SK-N-DZ (cell line): ENCODE data around the gene BCLAF1.
A peak's percentile ranks its signal among the peaks of the same experiment; 100 is the strongest.
"Not testable (repeated sequence)": the region's sequence is repeated elsewhere in the genome, so short reads cannot be mapped to it uniquely, and the experiment has no call there.

Experiments used
- DNase-seq: peaks from one replicate; pipeline ENCODE4 v3.0.0-alpha.2; 2015; ENCODE audit warnings: low spot score

Gene BCLAF1

DNA sequence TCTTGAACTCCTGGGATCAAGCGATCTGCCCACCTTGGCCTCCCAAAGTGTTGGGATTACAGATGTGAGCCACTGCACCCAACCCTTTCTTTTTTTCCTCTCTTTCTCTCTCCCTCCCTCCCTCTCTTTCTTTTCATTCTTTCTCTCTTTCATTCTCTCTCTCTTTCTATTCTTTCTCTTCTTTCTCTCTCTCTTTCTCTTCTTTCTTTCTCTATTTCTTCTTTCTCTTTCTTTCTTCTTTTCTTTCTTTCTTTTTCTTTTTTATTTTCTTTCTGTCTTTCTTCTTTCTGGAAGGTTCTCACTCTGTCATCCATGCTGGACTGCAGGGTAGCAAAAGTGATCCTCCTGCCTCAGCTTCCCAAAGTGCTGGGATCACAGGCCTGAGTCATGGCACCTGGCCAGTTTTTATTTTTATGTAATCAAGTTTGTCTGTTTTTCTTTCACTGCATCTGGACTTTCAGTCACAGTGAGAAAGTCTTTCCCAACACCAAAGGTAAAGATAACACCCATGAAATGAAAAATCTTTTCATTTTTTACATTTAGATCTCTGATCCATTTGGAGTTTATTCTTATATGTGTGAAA lies 20.2 kb upstream of the BCLAF1 start:
- DNase-seq, result no peak

DNA sequence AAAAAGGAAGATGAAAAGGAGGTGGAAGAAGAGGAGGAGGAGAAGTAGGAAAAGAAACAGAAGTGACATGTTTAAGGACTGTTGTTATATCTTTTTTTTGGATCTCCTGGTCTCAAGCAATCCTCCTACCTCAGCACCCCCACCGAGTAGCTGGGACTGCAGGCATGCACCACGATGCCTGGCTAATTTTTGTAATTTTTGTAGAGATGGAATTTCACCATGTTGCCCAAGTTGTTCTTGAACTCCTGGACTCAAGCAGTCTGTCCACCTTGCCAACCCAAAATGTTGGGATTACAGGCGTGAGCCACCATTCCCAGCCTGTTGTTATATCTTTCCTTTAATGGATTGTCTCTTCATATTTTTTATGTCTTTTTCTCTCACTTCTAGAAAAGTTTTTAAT lies 19.5 kb upstream of the BCLAF1 start:
- no peak for DNase-seq

DNA sequence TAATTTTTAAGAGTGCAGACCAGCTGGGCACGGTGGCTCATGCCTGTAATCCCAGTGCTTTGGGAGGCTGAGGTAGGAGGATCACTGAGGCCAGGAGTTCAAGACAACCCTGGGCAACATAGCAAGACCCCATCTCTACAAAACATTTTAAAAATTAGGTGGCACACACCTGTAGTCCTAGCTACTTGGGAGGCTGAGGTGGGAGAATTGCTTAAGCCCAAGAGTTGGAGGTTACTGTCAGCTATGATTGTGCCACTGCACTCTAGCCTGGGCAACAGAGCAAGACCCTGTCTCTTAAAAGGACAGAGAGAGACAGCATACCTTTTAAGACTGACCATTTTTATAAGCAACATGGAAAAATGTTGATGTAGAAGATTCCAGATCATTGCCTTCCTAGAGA lies 18.8 kb upstream of the BCLAF1 start:
- DNase-seq, result not testable (repeated sequence)

DNA sequence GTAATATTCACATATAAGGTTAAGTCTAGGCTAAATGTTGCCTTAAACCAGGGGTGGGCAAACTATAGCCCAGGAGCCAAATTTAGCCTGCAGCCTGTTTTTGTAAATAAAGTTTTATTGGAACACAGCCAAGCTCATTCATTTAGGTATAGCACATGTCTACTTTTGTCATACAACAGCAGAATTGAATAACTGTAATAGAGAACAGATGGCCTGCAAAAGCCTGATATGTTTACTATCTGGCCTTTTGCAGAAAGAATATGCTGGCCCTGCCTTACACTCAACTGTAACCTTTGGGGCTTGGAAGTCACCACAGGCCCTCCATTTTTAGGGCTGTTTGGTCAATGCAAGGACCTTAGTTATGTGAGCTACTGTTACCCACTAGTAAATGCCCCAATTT lies 17.7 kb upstream of the BCLAF1 start:
- peak; percentile 27 for DNase-seq

DNA sequence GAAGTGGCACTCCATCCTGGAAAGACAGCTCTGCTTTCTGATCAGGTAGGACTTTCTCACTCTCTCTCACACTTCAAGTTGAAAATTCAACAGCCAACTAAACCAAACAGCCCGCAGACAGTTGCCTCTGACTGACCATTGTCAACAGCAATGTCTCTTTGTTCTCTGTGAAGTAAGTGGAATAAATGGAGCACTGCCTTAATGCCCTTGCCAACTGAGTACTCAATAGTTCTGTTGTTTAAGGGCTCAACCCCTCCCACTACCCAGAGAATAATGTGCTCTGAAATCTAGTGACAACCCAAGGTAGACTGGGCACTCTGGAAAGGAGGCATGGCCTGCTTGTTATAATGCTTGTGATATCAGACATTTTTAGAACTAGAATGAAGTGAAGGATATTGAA lies 16.8 kb upstream of the BCLAF1 start:
- DNase-seq, result no peak

DNA sequence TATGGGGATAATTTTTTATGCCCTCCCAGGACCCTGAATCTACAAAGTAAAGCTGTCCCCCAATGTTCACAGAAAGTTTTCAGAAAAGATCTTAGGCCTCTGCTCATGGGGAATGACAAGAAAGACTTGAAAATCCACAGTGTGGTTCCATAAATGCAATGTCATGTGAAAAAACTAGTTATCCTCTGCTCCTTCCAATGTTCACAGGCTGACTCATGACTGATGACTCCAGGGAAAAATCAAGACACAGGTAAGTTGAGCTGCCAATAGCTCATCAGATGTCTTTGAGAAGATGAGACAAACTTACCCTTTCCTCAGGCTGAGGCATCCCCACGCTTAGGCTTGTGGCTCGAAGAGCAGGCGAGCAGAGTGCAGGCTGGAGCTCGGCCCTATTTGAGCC lies 14.8 kb upstream of the BCLAF1 start:
- DNase-seq, result no peak

DNA sequence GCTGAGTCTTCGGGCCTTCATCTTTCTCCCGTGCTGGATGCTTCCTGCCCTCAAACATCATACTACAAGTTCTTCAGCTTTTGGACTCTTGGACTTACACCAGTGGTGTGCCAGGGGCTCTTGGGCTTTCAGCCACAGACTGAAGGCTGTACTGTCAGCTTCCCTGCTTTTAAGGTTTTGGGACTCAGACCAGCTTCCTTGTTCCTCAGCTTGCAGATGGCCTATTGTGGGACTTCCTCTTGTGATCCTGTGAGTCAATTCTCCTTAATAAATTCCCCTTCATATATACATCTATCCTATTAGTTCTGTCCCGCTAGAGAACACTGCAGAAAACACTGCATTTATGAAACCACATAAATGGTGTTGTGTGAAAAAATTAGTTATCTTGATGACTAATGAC lies 13.9 kb upstream of the BCLAF1 start:
- DNase-seq, result no peak

DNA sequence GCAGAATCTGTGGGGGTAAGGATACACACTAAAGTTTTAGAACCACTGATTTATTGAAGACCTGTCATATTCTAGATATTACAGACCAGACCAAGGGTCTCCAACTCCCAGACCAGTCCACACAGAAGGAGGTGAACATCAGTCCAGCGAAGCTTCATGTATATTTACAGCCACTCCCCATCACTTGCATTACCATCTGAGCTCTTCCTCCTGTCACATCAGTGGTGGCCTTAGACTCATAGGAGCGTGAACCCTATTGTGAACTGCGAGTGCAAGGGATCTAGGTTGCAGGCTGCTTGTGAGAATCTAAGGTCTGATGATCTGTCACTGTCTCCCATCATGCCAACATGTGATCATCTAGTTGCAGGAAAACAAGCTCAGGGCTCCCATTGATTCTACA lies 5.0 kb upstream of the BCLAF1 start:
- DNase-seq, result no peak

DNA sequence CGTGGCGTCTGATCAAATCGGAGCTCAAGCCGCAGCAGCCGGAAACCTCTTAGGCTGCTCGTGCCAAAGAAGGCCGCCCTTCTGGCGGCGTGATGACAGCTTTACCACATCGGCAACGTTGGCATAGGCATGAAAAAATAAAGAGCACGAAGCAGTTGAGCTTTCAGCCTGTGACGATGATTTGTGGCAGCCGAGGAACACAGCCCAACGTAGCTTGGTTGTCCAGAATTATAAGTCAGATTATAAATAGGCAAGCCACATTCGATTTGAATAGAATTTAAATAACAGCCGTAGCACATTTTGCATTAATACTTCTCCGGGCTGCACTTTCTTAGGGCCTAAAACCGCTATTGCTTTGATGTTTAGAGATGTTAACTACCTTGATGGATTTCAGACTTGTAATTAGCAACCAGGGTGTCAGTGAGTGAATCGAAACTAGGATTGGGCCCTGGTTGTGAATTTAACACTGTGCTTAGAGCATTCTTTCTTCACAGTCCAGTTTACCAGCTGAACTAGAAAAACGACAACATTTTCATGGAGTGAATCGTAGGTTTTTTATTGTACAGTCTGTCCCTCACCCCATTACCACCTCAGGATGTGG lies 864 bp upstream of the BCLAF1 start:
- DNase-seq, result peak; percentile 77

DNA sequence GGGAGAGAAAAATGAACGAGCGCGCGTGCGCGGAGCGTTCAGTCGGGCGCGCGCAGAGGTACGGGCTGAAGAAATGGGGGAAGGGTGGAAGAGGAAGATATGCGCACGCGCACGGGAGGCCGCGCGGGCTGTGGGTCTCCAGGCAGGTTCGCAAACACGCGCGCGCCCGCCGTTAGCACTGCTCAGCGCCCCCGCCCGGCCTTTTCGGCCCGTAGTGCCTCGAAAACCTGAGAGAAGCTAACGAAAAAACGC lies 393 bp downstream of the BCLAF1 start:
- DNase-seq, result peak; percentile 94

DNA sequence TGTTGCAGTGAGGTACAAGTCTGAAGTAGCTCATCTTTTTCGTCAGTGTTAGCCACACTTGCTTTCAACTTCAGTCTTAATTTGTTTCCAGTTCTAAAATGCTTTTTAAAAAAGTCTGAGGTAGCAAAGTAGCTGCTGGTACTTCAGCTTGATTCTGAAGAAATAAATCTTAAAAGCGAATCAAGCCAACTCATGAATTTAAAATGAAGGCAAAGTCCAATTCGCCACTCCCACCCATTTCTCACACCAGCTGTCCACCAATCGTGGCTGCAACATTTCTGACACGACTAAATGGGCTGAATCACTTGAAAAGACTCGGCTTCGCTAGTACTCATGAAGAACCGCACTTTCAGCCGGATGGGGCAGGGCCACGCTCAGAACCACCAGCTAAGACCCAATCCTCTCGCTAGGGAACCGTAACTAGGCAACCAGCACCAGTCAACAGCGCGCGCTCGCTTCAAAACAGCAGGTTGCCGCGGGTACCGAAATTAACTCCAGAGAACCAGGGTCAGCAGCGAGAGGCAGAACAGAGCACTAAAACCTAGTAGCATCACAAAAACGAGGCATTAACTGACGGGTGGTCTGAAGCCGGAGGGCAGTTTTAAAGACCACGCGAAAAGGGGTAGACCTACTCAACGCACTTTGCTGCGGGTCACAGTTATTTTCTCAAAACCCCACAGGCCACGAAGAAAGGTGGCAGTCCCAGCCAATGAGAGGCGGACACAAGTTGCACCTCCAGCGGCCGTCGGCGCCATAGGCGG lies 900 bp downstream of the BCLAF1 start:
- no peak for DNase-seq

DNA sequence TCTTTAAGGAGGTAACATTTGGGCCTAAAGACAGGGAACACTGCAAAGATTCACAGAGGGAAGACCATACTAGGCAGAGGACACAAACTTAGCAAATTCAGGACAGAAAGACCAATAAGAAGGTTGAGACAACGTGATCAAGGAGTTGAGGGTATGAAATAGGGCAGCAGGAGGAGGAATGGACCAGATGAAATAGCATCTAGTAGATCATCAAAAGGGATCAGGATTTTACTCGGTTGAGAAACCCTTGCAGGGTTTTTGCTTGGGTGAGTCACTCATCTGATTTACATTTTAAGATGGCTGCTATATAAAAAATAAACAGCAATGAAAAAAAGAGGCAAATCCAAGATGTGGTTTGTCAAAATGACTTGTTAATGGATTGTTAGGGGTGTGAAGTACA lies 4.7 kb downstream of the BCLAF1 start:
- DNase-seq, result no peak

DNA sequence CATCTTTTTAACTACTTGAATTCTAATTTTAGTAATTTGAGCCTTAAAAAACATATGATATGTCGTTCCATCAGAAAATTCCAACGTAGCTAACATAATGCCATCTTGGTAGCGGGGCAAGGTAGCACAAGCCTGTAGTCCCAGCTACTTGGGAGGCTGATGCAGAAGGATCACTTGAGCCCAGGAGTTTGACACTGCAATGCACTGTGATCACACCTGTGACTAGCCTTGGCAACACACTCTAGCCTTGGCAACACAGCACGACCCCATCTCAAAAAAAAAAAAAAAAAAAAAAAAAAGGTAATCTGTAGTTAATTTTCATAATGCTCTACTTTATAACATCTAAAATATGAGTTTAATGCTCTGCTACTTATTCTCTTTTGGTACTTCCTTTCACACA lies 6.7 kb downstream of the BCLAF1 start:
- DNase-seq, result no peak

DNA sequence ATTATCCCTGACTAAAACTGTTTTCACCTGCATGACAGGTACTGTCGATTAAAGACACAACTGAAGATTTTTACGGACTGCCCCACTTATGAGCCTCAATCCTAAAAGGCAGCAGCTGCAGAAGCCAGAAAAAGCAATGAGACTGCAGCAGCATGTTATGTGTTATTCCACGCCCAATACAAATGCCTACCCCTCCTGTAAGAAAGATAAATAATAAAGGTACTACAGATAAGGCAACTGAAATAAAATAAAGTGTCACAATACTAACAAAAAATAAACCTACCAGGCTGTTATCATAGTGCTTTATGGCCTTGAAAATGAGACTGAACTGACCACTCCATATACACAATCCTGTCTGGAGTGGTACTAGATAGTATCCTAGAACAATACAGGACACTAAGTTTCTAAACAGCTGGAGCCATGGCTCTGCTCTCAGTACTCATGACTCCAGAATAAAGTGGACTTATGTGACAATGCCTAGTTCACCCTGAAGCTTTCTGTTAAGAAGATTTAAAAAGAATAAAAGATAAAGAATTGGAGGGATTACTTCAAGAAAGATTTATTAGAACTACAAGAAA lies 9.5 kb downstream of the BCLAF1 start:
- no peak for DNase-seq

DNA sequence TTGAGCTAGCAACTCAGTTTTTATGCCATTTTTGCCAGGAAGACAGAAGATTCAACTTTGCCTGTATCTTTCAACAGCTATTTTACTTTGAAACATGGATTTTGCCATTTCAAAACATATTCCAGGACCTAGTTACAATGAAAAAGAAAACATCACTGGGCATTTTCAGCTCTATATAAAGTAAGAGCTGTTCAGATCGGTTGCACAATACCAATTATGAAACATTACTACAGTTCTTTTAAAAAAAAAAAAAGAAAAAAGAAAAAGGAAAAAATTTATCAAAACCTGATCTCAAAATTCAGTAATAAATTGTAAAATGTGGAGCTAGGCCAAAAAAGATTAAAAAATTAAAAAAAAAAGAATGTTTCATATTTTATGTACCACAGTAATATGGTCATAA lies 15.6 kb downstream of the BCLAF1 start:
- DNase-seq, result no peak

DNA sequence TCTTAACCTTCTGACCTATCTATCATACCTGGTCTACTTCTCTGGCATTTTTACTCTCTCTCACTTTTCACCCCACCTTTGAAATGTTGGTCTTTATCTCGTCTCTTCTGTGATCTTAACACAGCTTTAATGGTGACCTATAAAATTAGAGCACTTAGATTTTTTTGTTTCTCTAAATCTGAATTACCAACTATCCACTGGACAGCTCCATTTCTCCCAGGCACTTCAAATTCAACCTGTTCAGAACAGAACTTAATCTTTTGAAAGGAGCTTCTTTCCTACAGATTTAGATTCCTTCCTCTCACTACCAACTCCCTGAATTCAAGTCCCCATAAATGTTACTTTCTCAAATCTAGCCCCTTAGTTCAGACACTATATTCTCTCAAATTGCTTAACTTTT lies 24.5 kb downstream of the BCLAF1 start:
- DNase-seq, result no peak

DNA sequence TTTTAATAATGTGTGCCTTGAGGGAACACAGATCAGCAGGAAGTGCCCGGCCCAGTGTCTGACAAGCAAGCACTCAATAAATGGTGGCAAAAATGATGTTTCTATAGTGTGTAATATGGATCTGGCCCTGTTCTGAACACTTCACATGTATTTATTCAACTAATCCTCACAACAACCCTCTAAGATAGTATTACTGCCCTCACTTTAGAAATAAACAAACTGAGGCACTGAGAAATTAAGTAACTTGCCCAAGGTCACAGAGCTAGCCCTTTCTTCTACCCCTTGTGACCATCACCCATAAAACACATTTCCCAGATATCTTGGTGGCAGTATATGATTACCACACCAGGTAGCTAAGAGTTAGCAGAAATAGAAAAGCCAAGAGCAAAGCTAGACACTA lies 26.7 kb downstream of the BCLAF1 start:
- DNase-seq, result no peak

DNA sequence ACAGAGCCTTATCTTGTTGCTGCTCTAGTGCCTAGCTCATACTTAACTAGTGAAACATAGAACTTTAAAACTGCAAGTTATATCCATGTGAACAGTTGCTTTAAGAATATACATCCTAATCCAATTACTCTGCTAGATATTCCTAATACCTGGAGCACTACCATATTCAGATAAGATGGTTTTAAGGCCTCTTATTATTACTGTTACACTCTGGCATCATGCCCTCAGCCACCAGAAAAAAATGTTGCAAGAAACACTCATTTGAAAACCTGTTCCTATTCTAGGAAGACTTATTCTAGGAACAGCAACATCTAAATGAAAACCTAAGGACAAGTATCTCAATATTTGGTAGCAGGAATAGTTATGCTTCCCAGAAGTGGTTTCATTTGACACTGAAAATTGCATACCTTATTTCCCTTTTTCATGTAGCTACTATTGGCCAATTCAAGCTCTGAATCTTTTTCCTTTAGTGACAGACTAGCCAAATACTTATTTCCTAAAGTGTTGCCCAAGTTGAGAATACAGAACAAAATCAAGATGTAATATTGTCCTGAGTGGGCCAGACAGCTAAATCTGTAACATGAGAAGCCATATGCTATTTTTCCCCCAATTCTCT lies 34.7 kb downstream of the BCLAF1 start:
- no peak for DNase-seq

DNA sequence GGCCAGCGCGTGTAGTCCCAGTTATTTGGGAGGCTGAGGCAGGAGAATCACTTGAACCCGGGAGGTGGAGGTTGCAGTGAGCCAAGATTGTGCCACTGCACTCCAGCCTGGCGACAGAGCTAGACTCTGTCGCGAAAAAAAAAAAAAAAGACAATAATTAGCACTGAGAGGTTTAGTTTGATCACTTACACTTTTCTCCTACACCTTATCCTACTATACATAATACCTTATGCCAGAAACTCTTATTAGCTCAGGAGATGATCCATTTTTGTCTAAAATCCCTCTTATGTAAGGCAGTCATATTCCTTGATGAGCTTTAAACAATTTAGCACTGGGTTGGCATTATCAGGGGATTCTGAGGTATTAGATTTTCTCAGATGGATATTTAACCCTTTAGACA lies 35.9 kb downstream of the BCLAF1 start:
- no peak for DNase-seq

DNA sequence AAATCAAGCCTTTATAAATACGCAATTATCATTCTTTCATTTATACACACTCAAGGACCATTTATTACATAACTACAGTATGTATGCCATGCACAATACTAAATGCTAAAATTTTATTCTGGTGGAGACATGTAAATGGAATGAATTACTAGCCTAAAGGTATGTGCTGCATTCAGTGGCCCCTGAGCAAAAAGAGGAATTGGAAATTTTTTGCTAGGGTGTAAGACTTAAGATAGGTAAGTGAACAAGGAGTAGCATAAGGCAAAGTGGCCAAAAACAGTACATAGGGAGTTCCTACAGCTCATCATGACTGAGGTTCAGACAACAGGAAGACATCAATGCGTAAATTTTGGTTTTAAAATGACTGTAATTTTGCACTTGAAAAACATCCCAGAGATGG lies 37.2 kb downstream of the BCLAF1 start:
- no peak for DNase-seq

DNA sequence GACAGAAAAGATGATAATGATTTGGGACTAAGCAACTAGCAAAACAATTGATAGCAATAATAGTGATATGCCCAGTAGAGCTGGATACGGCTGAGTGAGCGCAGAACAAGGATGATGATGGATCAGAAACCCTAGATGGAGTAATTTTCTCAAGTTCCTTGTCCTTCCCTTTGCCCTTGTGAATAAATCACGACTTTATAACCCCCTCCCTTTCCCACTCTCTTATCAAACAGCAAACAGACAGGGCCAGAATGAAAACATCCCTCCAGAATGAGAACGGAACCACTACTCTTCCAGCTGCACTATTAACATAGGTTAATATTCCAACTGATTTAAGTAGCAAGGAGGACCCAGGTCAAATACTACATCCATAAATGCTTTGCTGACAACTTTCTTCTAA lies 38.3 kb downstream of the BCLAF1 start:
- no peak for DNase-seq

DNA sequence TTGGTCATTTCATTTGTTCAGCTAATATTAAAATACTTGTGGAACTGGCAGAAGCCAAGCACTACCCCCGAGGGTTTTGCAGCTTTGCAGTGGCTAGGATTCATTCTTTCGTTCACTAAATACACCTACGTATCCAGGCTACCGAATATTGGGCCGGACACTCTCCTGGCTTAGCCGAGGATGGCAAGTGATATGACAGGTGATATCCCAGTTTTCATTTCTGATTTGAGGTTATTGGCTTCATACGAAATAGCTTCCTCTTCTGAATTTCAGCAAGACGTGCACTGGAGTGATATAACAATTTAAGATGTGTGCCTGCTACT lies 39.0 kb downstream of the BCLAF1 start:
- DNase-seq, result no peak
